ACHN (cell line): ENCODE measurements around the gene SART3.
"Not testable (repeated sequence)": the region's sequence is repeated elsewhere in the genome, so short reads cannot be mapped to it uniquely, and the experiment has no call there.

Experiments
- DNase-seq: peaks from one replicate; pipeline ENCODE4 v3.0.0-alpha.2; 2015
- in situ Hi-C: cut with HindIII; loops from 2 replicates; pipeline ENCODE4 v1.10.0; 2017; ENCODE audit warnings: low sequenced_read_pairs, low pct_ligation_motif_present, low pct_unique_long_range_greater_than_20kb

The SART3 gene

GRCh38 chr12:108568338-108569154 lies 7.6 kb upstream of the SART3 start:
- DNase-seq = no peak
- in situ Hi-C loops = no loop called here

GRCh38 chr12:108567406-108568337 lies 6.7 kb upstream of the SART3 start:
- in situ Hi-C loops = no loop called here
- DNase-seq = peak; percentile 96

- DNase-seq = no peak
- in situ Hi-C loops = no loop called here
Observed at GRCh38 chr12:108566452-108566851, 5.5 kb upstream of the SART3 start.

DNA sequence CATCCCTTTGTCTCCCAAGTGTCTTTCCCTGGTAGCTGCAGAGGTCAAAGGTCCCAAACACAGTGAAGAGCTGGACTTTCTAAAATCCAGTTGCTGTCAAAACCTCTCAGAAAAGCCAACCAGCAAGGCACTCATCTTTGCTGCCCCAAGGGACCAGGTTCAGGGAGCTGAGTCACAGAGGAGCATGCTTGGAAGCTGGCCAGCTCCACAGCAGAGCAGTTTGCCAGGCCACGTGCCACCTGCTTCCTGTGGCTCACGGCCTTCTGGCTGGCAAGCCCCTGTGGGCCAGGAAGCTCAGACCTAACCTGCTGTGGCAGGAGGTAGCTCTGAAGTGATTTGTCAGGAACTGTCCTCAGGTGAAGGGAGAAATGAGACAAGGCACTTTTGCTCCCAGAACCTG lies 5.0 kb upstream of the SART3 start:
- in situ Hi-C loops = no loop called here
- DNase-seq = peak; percentile 98

DNA sequence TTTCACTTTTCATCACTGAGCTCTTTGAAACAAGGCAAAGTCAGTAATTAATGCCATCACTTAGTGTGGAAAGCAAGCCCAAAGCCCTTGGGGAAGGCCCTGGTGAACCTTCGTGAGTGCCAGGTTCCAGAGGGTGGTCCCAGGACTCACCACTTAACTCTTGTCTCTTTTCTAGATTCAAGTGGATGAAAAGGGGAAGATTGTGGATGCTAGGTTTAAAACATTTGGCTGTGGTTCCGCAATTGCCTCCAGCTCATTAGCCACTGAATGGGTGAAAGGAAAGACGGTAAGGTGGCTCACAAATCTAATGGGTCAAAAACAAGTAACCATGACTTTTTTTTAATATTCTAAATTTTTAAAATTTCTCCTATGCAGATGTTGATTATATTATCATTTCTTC lies 4.2 kb upstream of the SART3 start:
- DNase-seq = no peak
- in situ Hi-C loops = no loop called here

DNA sequence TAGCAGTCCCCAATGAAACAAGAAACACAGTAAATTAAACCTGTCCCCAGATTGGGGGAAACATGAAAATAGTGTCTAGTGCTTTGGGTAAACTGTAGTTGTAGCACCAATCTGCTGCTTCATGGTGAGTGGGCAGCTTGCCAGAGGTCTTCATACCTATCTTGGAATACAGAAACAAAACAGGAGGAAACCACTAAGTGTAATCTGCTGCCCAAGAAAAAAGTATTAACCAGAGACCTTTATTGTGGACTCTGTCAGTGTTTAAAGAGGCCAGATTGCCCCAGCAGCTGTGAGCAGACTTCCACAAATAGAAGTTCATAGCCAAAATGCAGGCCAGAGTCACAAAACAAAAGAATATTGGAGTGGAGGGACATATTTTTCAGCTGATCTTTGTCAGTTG lies 3.8 kb upstream of the SART3 start:
- in situ Hi-C loops = no loop called here
- no peak for DNase-seq

GRCh38 chr12:108563804-108564151 lies 2.8 kb upstream of the SART3 start:
- no peak for DNase-seq
- in situ Hi-C loops = no loop called here

- DNase-seq = peak; percentile 98
- in situ Hi-C loops = no loop called here
Observed at GRCh38 chr12:108563136-108563803, 2.3 kb upstream of the SART3 start.

- peak; percentile 99 for DNase-seq
- in situ Hi-C loops = no loop called here
Observed at GRCh38 chr12:108562348-108563135, 1.6 kb upstream of the SART3 start, which contains the start of gene ISCU. Gene ISCU, plus strand, starts transcription at chr12:108562596. Its CDS starts 27 bp downstream, at chr12:108562623.

- in situ Hi-C loops = no loop called here
- no peak for DNase-seq
Observed at GRCh38 chr12:108561852-108562347, 927 bp upstream of the SART3 start.

DNA sequence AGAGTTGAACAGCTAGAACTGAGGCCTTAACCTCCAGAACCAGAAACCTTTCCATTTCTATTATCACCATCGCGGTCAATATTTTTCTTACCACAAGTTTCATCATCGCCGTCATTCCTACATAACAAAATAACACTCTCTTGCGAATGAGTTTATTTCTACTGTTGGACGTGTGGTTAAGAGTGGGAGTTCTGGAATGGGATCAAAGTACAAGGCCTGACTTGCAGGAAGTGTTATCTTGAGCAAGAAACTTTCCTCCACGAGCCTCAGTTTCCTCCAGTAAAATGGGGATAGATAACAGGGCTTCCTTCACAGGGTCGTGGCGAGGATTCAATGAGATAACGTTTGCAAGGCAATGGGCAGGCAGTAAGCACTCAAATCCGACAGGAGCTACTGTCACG lies 652 bp downstream of the SART3 start:
- in situ Hi-C loops = no loop called here
- DNase-seq = peak; percentile 40

DNA sequence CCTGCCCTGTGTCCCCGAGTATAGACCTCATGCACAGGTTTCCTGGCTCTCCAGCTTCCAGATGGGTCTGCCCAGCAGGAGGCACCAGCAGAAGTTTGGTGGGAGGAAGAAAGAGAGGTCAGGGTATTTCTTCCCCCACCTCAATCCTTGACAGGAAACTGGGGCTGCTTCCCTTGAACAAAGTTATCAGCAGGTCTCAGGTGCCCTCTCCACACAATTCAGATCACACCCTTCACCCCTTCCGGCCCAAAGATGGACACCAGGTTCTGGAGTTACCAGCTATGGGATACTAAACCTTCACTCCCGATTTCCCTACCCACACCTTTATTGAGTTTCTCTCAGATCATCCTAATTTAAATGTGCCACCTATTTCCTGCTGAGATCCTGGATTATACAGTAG lies 1.2 kb downstream of the SART3 start:
- DNase-seq = peak; percentile 28
- in situ Hi-C loops = no loop called here

- no peak for DNase-seq
- in situ Hi-C loops = no loop called here
Observed at GRCh38 chr12:108559007-108559655, 1.8 kb downstream of the SART3 start.

GRCh38 chr12:108555383-108555782 lies 5.6 kb downstream of the SART3 start:
- in situ Hi-C loops, DNase-seq: not testable (repeated sequence)

DNA sequence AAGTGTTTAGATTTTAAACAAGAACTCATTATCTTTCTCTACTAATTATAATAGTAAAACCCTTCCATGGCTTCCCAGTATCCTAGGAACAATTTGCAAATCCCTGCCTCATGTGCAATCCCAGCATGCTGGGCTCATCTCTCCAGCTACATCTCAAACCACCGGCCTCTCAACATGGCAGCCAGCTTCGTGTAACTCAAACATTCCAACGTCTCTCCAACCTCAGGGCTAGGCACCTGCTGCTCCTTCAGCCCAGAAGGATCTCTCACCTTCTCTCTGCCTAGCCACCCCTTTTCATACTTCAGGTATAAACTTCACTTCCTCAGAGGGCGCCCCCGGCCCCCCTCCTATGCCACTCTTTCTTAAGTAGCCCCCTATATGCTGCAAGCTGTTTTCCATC lies 7.2 kb downstream of the SART3 start:
- in situ Hi-C loops = no loop called here
- no peak for DNase-seq

DNA sequence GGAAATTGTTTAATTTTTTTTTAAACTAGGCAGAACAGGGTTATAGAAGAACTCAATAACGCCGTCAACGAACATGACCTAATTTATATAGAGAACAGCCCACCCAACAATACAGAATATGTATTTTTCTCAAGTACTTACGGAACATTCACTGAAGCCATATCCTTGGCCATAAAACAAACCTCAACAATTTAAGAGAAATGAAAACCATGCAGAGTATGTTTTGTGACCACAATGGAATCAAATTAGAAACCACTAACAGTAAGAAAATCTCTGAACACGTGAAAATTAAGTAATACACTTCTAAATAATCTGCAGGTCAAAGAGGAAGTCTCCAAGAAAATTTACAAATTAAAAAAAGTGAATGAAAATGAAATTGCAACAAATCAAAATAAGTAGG lies 9.4 kb downstream of the SART3 start:
- in situ Hi-C loops = no loop called here
- DNase-seq = no peak

DNA sequence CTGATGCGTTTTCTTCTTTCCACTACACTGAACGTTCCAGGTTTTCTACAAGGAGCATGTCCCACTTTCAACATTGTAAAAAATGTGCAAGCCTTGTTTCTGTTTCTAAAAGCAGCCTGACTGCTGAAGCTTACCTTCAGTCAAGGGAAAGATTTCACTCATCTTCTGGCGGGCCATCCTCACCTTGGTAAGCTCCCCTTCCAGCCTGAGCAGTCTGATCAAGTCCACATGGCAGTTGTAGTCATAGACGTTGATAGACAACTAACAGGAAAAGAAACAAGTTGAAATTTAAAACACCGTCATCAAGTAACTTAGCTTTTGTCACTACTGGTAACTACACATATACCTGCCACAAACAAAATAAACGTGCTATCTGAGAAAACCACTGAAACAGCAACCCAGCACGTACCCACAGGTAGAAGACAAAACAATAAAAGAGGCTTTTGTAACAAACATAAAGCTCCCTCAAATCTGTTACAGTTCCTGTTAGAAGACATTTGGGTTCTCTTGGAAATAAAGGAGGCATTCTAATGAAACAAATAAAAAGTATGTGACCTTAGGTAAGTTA lies 11.9 kb downstream of the SART3 start:
- in situ Hi-C loops = no loop called here
- no peak for DNase-seq
